ENCODE results near the gene RASSF4.

Gene RASSF4

GRCh38 chr10:44956717-44957706 is 2.6 kb upstream of the RASSF4 start:
- peaks cover 24% of the 10 kb centered on the region for H3K4me1 ChIP-seq (ENCODE audit: low read length)
- H4K20me1 ChIP-seq (ENCODE audit: insufficient read depth, low read length), result no peaks in the 10 kb centered on the region
- H3K79me2 ChIP-seq (ENCODE audit: low read length), result peaks cover 8% of the 10 kb centered on the region
- H2AFZ ChIP-seq (ENCODE audit: low read depth, low read length), result no peak overlapping the region
- no peak overlapping the region for H3K4me2 ChIP-seq (ENCODE audit: low read length)
- no peaks in the 10 kb centered on the region for H3K27me3 ChIP-seq (ENCODE audit: low read depth, low read length)
- no peak overlapping the region for H3K27ac ChIP-seq (ENCODE audit: low read length)
- TF ChIP-seq EZH2phosphoT487 (IDR thresholded peaks at IDR 0.05; ENCODE audit: low read depth) (no peak), CTCF (IDR thresholded peaks at IDR 0.05; ENCODE audit: low read depth, low read length) (no peak)
- no peaks in the 10 kb centered on the region for H3K9me3 ChIP-seq (ENCODE audit: insufficient read depth, low read length)
- H3K4me3 ChIP-seq (ENCODE audit: low read length), result no peak overlapping the region
- peaks cover 5% of the 10 kb centered on the region for H3K36me3 ChIP-seq (replicated peaks; ENCODE audit: low read depth, low read length)
- no peak overlapping the region for H3K9ac ChIP-seq (ENCODE audit: low read length)

- peaks cover 5% of the 10 kb centered on the region for H3K36me3 ChIP-seq (replicated peaks; ENCODE audit: low read depth, low read length)
- no peak overlapping the region for H2AFZ ChIP-seq (ENCODE audit: low read depth, low read length)
- no peaks in the 10 kb centered on the region for H3K9me3 ChIP-seq (ENCODE audit: insufficient read depth, low read length)
- H3K27me3 ChIP-seq (ENCODE audit: low read depth, low read length), result no peaks in the 10 kb centered on the region
- peak overlapping the region; percentile 100 for H3K4me3 ChIP-seq (ENCODE audit: low read length)
- peak overlapping the region; percentile 88 for H3K4me2 ChIP-seq (ENCODE audit: low read length)
- H4K20me1 ChIP-seq (ENCODE audit: insufficient read depth, low read length), result no peaks in the 10 kb centered on the region
- H3K4me1 ChIP-seq (ENCODE audit: low read length), result peaks cover 33% of the 10 kb centered on the region
- peaks cover 8% of the 10 kb centered on the region for H3K79me2 ChIP-seq (ENCODE audit: low read length)
- TF ChIP-seq EZH2phosphoT487 (IDR thresholded peaks at IDR 0.05; ENCODE audit: low read depth) (no peak), CTCF (IDR thresholded peaks at IDR 0.05; ENCODE audit: low read depth, low read length) (no peak)
- H3K9ac ChIP-seq (ENCODE audit: low read length), result peak overlapping the region; percentile 85
- H3K27ac ChIP-seq (ENCODE audit: low read length), result peak overlapping the region; percentile 53; the same call in 1 of the 2 replicates
Measured at GRCh38 chr10:44958196-44958897, 1.3 kb upstream of the RASSF4 start.

GRCh38 chr10:44958898-44959246 is 730 bp upstream of the RASSF4 start:
- Histone ChIP-seq H3K9me3 (ENCODE audit: insufficient read depth, low read length) (no peaks in the 10 kb centered on the region), H3K27ac (ENCODE audit: low read length) (peak overlapping the region; percentile 53), H3K4me2 (ENCODE audit: low read length) (peak overlapping the region; percentile 88), H3K79me2 (ENCODE audit: low read length) (peaks cover 8% of the 10 kb centered on the region), H3K36me3 (replicated peaks; ENCODE audit: low read depth, low read length) (peaks cover 5% of the 10 kb centered on the region), H3K4me3 (ENCODE audit: low read length) (peak overlapping the region; percentile 100), H2AFZ (ENCODE audit: low read depth, low read length) (peak overlapping the region; percentile 53; the same call in 1 of the 2 replicates), H3K4me1 (ENCODE audit: low read length) (peaks cover 38% of the 10 kb centered on the region), H3K27me3 (ENCODE audit: low read depth, low read length) (no peaks in the 10 kb centered on the region), H3K9ac (ENCODE audit: low read length) (peak overlapping the region; percentile 85), H4K20me1 (ENCODE audit: insufficient read depth, low read length) (no peaks in the 10 kb centered on the region)
- no peak for TF ChIP-seq EZH2phosphoT487 (IDR thresholded peaks at IDR 0.05; ENCODE audit: low read depth)

- Histone ChIP-seq H2AFZ (ENCODE audit: low read depth, low read length) (no peak overlapping the region), H3K27ac (ENCODE audit: low read length) (no peak overlapping the region), H3K9me3 (ENCODE audit: insufficient read depth, low read length) (no peaks in the 10 kb centered on the region), H3K79me2 (ENCODE audit: low read length) (peaks cover 8% of the 10 kb centered on the region), H3K4me2 (ENCODE audit: low read length) (peak overlapping the region; percentile 86), H4K20me1 (ENCODE audit: insufficient read depth, low read length) (no peaks in the 10 kb centered on the region), H3K36me3 (replicated peaks; ENCODE audit: low read depth, low read length) (peaks cover 5% of the 10 kb centered on the region), H3K4me3 (ENCODE audit: low read length) (peak overlapping the region; percentile 100), H3K9ac (ENCODE audit: low read length) (no peak overlapping the region), H3K4me1 (ENCODE audit: low read length) (peaks cover 50% of the 10 kb centered on the region), H3K27me3 (ENCODE audit: low read depth, low read length) (no peaks in the 10 kb centered on the region)
- no peak for TF ChIP-seq EZH2phosphoT487 (IDR thresholded peaks at IDR 0.05; ENCODE audit: low read depth)
- no peak for TF ChIP-seq CTCF (IDR thresholded peaks at IDR 0.05; ENCODE audit: low read depth, low read length)
Measured at GRCh38 chr10:44960088-44960460, 472 bp downstream of the RASSF4 start.

Data from OCI-LY3 (cell line).